ENCODE measurements around the gene KIF1B. TPM values are rescaled to one million over a fixed set of nuclear protein-coding genes. Genes with fewer than 3 reads are reported as not detected.
A peak's percentile ranks its signal among the peaks of the same experiment; 100 is the strongest.
"Not testable (repeated sequence)": the region's sequence is repeated elsewhere in the genome, so short reads cannot be mapped to it uniquely, and the experiment has no call there.

The KIF1B gene
- total RNA-seq, 1 donor from 2014 or later: 38.0 TPM

GRCh38 chr1:10245674-10246073 is 35.3 kb downstream of the KIF1B start:
- intact Hi-C loops (cut with DNase I): no loop called here

GRCh38 chr1:10249808-10250457 is 39.6 kb downstream of the KIF1B start:
- Histone ChIP-seq H3K9me3 (no peaks in the 10 kb centered on the region), H3K27me3 (ENCODE audit: low read depth) (no peaks in the 10 kb centered on the region), H3K4me3 (no peak overlapping the region), H3K4me1 (peaks cover 29% of the 10 kb centered on the region), H3K27ac (no peak overlapping the region), H3K36me3 (no peaks in the 10 kb centered on the region)
- TF ChIP-seq, protein P1, sequence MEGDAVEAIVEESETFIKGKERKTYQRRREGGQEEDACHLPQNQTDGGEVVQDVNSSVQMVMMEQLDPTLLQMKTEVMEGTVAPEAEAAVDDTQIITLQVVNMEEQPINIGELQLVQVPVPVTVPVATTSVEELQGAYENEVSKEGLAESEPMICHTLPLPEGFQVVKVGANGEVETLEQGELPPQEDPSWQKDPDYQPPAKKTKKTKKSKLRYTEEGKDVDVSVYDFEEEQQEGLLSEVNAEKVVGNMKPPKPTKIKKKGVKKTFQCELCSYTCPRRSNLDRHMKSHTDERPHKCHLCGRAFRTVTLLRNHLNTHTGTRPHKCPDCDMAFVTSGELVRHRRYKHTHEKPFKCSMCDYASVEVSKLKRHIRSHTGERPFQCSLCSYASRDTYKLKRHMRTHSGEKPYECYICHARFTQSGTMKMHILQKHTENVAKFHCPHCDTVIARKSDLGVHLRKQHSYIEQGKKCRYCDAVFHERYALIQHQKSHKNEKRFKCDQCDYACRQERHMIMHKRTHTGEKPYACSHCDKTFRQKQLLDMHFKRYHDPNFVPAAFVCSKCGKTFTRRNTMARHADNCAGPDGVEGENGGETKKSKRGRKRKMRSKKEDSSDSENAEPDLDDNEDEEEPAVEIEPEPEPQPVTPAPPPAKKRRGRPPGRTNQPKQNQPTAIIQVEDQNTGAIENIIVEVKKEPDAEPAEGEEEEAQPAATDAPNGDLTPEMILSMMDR (IDR thresholded peaks at IDR 0.05): no peak
- no peak for DNase-seq
- intact Hi-C loops (cut with DNase I): no loop called here
- ATAC-seq: no peak

More at GRCh38 chr1:10245674-10246073, 35.3 kb downstream of the KIF1B start:
- no peaks in the 10 kb centered on the region for H3K36me3 ChIP-seq
- H3K4me3 ChIP-seq: no peak overlapping the region
- DNase-seq: no peak
- no peaks in the 10 kb centered on the region for H3K4me1 ChIP-seq
- no peak for ATAC-seq
- H3K27me3 ChIP-seq (ENCODE audit: low read depth): no peaks in the 10 kb centered on the region
- TF ChIP-seq, protein P1 (IDR thresholded peaks at IDR 0.05): no peak
- no peak overlapping the region for H3K27ac ChIP-seq
- no peaks in the 10 kb centered on the region for H3K9me3 ChIP-seq

DNA sequence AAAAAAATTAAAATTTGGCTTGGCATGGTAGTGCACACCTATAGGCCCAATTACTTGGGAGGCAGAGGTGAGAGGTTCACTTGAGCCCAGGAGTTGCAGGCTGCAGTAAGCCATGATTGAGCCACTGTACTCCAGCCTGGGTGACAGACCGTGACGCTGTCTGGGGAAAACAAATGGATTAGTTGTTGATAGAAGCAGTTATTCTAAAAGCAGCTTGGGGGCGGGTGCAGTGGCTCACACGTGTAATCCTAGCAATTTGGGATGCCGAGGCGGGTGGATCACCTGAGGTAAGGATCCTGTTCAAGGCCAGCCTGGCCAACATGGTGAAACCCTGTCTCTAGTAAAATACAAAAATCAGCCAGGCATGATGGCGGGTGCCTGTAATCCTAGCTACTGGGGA is 40.3 kb downstream of the KIF1B start:
- no peak for DNase-seq
- Histone ChIP-seq H3K27me3 (ENCODE audit: low read depth) (no peaks in the 10 kb centered on the region), H3K36me3 (no peaks in the 10 kb centered on the region), H3K27ac (no peak overlapping the region), H3K4me1 (peaks cover 29% of the 10 kb centered on the region), H3K9me3 (no peaks in the 10 kb centered on the region), H3K4me3 (no peak overlapping the region)
- TF ChIP-seq, protein P1 (IDR thresholded peaks at IDR 0.05): no peak
- intact Hi-C loops (cut with DNase I): no loop called here
- no peak for ATAC-seq

GRCh38 chr1:10251325-10252108 is 41.1 kb downstream of the KIF1B start:
- H3K4me3 ChIP-seq; intact Hi-C loops (cut with DNase I); H3K27me3 ChIP-seq (ENCODE audit: low read depth); DNase-seq; H3K36me3 ChIP-seq; H3K9me3 ChIP-seq: not testable (repeated sequence)
- Histone ChIP-seq H3K4me1 (peaks cover 29% of the 10 kb centered on the region), H3K27ac (peak overlapping the region; percentile 51)
- ATAC-seq: peak; percentile 25 to 52

- intact Hi-C loops (cut with DNase I): no loop called here
- Histone ChIP-seq H3K9me3 (no peaks in the 10 kb centered on the region), H3K4me1 (peaks cover 33% of the 10 kb centered on the region), H3K36me3 (peaks cover 12% of the 10 kb centered on the region), H3K27me3 (ENCODE audit: low read depth) (no peaks in the 10 kb centered on the region), H3K4me3 (no peak overlapping the region), H3K27ac (no peak overlapping the region)
- TF ChIP-seq, protein P1 (IDR thresholded peaks at IDR 0.05): no peak
- no peak for DNase-seq
- no peak for ATAC-seq
Observed at GRCh38 chr1:10252508-10252907, 42.1 kb downstream of the KIF1B start.

DNA sequence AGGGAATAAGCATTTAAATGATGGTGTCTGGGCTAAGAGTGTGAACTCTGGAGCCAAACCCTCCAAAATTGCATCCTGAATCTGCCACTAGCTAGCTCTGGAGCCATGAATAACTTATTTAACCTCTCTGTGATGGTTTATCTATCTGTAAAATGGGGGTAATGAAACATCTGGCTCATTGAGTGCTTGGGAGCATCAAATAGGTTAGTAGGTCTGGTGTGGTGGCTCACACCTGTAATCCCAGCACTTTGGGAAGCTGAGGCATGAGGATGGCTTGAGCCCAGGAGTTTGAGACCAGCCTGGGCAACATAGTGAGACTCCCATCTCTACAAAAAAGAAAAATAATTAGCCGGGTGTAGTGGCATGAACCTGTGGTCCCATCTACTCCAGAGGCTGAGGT is 42.8 kb downstream of the KIF1B start:
- DNase-seq (no peak), ATAC-seq (no peak)
- Histone ChIP-seq H3K27me3 (ENCODE audit: low read depth) (no peaks in the 10 kb centered on the region), H3K4me1 (peaks cover 40% of the 10 kb centered on the region), H3K4me3 (no peak overlapping the region), H3K27ac (peak overlapping the region; percentile 20), H3K9me3 (no peaks in the 10 kb centered on the region), H3K36me3 (peaks cover 15% of the 10 kb centered on the region)
- TF ChIP-seq, protein P1 (IDR thresholded peaks at IDR 0.05): no peak
- intact Hi-C loops (cut with DNase I): no loop called here
